HS-27A (cell line): ENCODE results near the gene TFF1.

ENCODE experiments used
- DNase-seq: peaks from one replicate; pipeline ENCODE4 v3.0.0-alpha.2; 2012; ENCODE audit warnings: low read depth, missing footprints

Gene TFF1

DNA sequence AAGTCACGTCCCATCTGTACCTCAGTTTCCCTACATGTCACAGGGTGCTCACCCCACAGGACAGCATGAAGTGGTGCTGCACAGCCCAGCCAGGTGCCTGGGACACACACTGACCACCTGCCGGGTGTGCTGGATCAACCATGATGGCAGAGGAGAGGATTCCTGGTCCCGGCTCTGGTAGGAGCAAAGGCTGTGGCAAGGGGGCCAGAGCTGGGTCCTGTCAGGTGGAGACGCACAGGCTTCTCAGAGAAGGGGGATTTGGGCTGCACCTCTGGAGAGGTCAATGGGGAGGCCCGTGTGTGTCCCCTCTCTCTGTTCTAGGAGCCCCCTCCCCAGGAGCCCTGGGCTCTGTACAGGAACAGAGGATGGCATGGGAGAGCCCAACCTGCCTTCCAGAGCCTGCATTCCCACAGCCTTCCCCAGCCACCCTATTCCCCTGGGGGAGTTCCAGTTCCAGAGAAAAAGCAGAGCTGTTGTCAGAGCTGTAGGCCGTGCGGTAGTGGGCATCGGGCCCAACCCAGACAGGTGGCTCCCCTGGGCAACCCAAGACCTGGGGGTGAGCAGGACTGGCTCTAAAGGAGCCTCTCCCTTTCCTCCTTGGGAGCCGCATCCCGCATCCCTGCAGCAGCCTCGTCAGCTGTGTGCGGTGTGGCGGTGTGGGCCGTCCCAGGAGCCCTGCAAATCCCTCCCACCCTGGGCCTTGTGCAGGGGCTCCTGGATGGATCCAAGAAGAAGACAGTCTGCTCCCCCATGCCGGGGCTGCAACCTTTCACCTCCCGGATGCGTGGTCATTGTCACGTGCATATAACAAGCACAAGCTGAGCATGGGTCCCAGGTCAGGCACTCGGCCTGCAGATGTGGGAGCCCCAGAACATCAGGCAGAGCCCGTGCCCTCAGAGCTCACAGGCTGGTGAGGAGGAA lies 48.2 kb downstream of the TFF1 start:
- DNase-seq: no peak

DNA sequence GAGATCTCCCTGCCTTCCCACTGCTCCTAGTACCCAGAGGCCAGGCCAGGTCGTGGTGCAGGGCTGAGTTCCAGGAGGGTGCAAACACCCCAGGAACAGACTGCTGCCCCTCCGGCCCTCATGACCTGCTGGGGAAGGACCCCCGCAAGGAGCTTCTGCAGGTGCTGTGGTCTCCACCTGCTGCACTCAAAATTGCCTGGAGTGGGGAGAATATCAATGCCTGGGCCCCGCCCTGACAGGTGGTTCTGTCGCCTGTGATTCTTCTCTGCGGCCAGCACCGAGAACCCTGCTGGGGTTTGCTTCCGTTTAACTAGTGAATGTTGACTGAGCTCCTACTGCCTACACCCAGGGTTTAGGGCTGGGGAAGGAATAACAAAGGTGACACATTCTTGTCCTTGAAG lies 49.0 kb downstream of the TFF1 start:
- no peak for DNase-seq

DNA sequence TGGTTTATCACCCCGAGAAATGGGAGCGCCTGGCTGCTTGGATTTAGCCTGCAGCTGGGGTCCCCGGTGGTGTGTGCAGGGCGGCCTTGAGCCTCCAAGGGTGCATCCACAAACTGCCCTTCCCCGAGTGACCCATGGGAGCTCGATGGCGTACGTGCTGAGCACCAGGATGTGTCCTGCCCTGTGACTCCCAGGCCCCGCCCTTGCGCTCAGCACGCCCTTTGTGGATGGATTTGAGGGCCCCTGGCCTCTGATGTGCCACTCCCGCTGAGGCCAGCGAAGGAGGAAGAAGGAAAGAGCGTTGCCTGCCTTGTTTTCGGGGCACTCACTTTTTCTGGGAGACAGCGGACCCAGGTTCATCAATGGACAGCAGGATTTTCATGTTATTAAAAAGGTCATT lies 49.4 kb downstream of the TFF1 start:
- no peak for DNase-seq

DNA sequence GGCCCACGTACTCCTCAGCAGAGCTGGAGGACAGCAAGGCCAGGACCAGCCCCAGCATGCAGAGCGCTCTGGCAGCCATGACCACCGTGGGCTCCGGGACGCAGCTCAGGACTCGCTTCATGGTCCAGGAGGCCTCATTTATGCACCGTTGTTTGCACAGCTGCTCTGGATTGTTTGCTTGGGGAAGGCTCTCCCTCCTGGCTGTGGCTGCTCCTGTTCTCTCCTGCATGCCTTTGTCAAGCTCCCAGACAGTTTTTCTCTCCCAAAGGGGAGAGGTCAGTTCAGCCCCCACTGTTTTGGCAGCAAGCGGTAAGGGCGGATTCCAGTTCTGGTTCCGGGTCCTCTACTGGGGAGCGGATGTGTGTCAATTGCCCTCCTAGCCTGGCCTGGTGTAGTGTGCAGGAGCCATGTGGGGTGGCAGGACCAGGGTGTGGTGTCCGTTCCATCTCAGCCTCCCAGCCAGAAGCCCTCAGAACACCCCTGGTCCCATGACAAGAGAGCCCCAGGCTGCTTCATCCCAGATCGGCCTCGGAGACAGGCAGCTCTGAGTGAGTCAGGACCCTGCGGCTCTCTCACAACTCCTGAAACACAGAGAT lies 50.9 kb downstream of the TFF1 start, which contains the start of gene TFF3:
Gene TFF3 (minus strand): TSS at position 114 of the 596 bp plus-strand sequence. CDS start 35 bp downstream, at position 79.
- no peak for DNase-seq

DNA sequence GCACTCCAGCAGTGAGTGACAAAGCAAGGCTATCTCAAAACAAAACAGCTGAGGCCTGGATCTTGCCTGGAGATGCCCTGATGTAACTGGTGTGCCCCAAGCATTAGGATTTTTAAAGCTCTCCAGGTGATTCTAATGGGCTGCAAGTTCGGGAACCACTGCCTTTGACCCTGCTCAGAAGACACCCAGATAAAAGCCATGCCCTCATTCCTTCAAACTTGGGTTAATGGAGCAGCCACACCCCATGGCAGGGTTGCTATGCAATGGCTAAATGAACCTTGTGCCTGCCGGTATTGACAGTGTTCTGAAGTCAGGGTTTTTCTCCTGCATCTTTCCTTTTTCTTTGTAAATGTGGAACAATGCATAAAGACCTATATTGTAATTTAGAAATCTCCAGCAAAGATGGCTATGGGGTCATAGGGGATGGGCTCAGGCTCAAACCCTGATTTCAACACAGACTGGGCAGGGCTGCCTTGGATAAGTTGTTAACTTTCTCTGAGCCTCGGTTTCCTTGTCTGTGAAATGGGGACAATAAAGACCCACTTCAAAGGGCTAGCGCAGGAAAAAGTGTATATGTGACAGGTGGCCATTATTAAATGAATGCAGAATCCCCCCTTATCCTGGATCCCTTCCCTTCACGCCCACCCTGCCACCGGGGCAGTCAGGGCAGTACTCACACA lies 51.6 kb downstream of the TFF1 start:
- no peak for DNase-seq

DNA sequence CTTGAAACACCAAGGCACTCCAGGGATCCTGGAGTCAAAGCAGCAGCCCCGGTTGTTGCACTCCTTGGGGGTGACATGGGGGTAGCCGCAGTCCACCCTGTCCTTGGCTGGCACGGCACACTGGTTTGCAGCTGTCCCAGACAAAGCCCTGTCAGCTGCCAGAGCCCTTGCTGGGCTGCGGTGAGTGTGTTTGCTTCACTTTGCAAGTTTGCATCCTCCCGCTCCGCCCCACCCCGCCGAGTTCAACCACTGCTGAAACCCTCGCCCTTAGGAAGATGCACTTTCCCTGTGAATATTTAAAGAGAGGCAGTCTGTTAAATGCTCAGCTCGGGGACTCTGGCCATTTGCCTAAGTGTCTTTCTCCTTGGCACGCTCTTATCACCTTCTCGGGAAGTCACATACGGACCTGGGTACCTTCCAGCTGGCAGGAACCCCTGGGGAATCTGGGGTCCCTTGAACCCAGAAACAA lies 52.8 kb downstream of the TFF1 start:
- no peak for DNase-seq

DNA sequence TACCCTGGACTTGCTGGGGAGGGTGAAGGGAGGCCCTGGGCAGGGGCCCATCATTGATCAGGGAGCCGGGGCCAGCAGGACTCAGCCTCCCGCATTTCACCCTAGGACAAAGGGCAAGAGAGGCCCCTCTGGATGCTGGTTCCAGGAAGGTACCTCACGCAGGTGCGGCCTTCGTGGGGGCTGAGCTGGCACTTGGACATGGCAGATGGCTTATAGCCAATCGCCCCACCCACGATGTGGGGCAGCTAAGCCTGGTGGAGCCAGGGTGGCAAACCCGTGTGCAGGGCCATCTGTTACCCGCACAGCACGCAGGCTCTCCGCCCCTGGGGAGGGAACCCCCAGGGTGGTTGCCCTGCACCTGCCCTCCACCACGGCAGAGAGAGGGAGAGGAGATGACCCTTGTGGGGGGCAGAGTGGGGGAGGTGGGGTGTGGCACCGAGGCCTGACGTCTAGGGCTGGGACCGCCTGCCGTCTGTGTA lies 53.7 kb downstream of the TFF1 start:
- no peak for DNase-seq
